HEK293T (cell line): ENCODE results near the gene CEP85L.

Source experiments
- BHLHE40 ChIP-seq: fragments of 450-650 bp; IDR thresholded peaks from 2 replicates; pipeline ENCODE4 v1.6.1; 2016; ENCODE audit warnings: mild to moderate bottlenecking, moderate library complexity, borderline replicate concordance
- CTBP1 ChIP-seq: fragments of 450-650 bp; IDR thresholded peaks from 2 replicates; pipeline ENCODE4 v1.6.1; 2016; ENCODE audit warnings: borderline replicate concordance
- FOXA1 ChIP-seq: fragments of 450-650 bp; IDR thresholded peaks from 2 replicates; pipeline ENCODE4 v1.6.1; 2016; ENCODE audit warnings: mild to moderate bottlenecking
- FOXM1 ChIP-seq: fragments of 450-650 bp; IDR thresholded peaks from 2 replicates; pipeline ENCODE4 v1.6.1; 2017; ENCODE audit warnings: mild to moderate bottlenecking, borderline replicate concordance

DNA sequence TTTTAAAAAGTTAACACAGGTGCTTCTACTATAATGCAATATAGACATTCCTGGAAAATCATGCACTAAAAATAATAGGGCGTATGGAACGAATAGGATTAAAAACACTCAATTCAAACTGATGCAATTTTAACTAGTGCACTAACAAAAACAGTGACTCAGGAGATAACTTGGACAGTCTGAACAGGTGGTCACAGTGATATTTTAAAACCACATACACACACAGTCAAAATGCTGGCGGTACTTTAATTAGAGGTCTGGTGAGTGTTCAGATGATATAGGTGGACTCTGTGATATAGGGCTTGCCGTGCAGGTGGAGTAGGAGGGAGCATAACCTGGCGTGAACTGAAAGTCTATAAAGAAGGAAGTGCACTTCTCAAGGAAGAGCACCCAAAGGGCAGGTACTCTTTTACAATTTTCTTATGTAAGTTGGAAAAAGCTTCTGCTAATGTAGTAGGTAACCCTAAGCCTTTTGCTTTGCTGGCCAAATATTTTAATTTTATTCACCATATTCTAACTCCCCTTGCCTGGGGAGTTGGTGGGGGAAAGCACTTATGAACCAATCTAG is 145.2 kb downstream of the CEP85L start:
- TF ChIP-seq FOXM1 (no peak), FOXA1 (no peak), CTBP1 (no peak), BHLHE40 (no peak)
